WTC11 (cell line): ENCODE results near the gene PIGS. TPM values are rescaled to one million over a fixed set of nuclear protein-coding genes. Genes with fewer than 3 reads are reported as not detected.
A peak's percentile ranks its signal among the peaks of the same experiment; 100 is the strongest.

Experiments used
- AR ChIP-seq: fragments of 250-450 bp; sonication (Bioruptor Pico); IDR thresholded peaks from 2 replicates; pipeline ENCODE4 v1.9.0; 2021; ENCODE audit warnings: mild to moderate bottlenecking
- ARID4B ChIP-seq: sonication (generic); formaldehyde crosslinking; IDR thresholded peaks from 2 replicates; pipeline ENCODE4 v1.8.0; 2023; ENCODE audit warnings: missing genetic modification reagents, mild to moderate bottlenecking, borderline replicate concordance
- ATF1 ChIP-seq: sonication (generic); formaldehyde crosslinking; IDR thresholded peaks from 2 replicates; pipeline ENCODE4 v1.8.1; 2023; ENCODE audit warnings: mild to moderate bottlenecking, moderate library complexity, missing genetic modification reagents
- ATF2 ChIP-seq: sonication (generic); formaldehyde crosslinking; IDR thresholded peaks from 2 replicates; pipeline ENCODE4 v1.8.1; 2022; ENCODE audit warnings: low read depth, missing genetic modification reagents, borderline replicate concordance
- CBFB ChIP-seq: sonication (generic); formaldehyde crosslinking; IDR thresholded peaks from 2 replicates; pipeline ENCODE4 v1.8.1; 2022; ENCODE audit warnings: mild to moderate bottlenecking, low read depth, missing genetic modification reagents
- CREM ChIP-seq: sonication (generic); formaldehyde crosslinking; IDR thresholded peaks from 2 replicates; pipeline ENCODE4 v1.8.1; 2022; ENCODE audit warnings: mild to moderate bottlenecking, missing genetic modification reagents, moderate library complexity
- EMX1 ChIP-seq: fragments of 250-450 bp; sonication (Bioruptor Pico); IDR thresholded peaks from 2 replicates; pipeline ENCODE4 v1.8.0; 2021; ENCODE audit warnings: mild to moderate bottlenecking
- HMGA2 ChIP-seq: fragments of 250-450 bp; sonication (Bioruptor Pico); IDR thresholded peaks from 2 replicates; pipeline ENCODE4 v1.4.0; 2021; ENCODE audit warnings: mild to moderate bottlenecking, moderate library complexity
- KAT7 ChIP-seq: sonication (generic); formaldehyde crosslinking; IDR thresholded peaks from 2 replicates; pipeline ENCODE4 v1.8.1; 2023; ENCODE audit warnings: missing genetic modification reagents, mild to moderate bottlenecking, borderline replicate concordance
- MLX ChIP-seq: sonication (generic); formaldehyde crosslinking; IDR thresholded peaks from 2 replicates; pipeline ENCODE4 v1.8.1; 2023; ENCODE audit warnings: mild to moderate bottlenecking, missing genetic modification reagents, moderate library complexity
- NFATC4 ChIP-seq: fragments of 250-450 bp; sonication (Bioruptor Pico); IDR thresholded peaks from 2 replicates; pipeline ENCODE4 v1.9.0; 2021; ENCODE audit warnings: mild to moderate bottlenecking
- NFE2L1 ChIP-seq: sonication (generic); formaldehyde crosslinking; IDR thresholded peaks from 2 replicates; pipeline ENCODE4 v1.8.1; 2023; ENCODE audit warnings: missing genetic modification reagents
- PREB ChIP-seq: sonication (generic); formaldehyde crosslinking; IDR thresholded peaks from 2 replicates; pipeline ENCODE4 v1.8.1; 2022; ENCODE audit warnings: mild to moderate bottlenecking, missing genetic modification reagents, moderate library complexity, borderline replicate concordance
- PRRX2 ChIP-seq: fragments of 250-450 bp; sonication (Bioruptor Pico); IDR thresholded peaks from 2 replicates; pipeline ENCODE4 v1.8.0; 2021; ENCODE audit warnings: mild to moderate bottlenecking
- SOX15 ChIP-seq: fragments of 250-450 bp; sonication (Bioruptor Pico); IDR thresholded peaks from 2 replicates; pipeline ENCODE4 v1.9.0; 2021; ENCODE audit warnings: mild to moderate bottlenecking
- SP1 ChIP-seq: sonication (generic); formaldehyde crosslinking; conservative IDR thresholded peaks from 2 replicates; pipeline ENCODE4 v1.8.1; 2022; ENCODE audit warnings: missing genetic modification reagents
- TP53 ChIP-seq: sonication (generic); formaldehyde crosslinking; IDR thresholded peaks from 2 replicates; pipeline ENCODE4 v1.8.1; 2023; ENCODE audit warnings: mild to moderate bottlenecking, missing genetic modification reagents
- USF1 ChIP-seq: sonication (generic); formaldehyde crosslinking; IDR thresholded peaks from 2 replicates; pipeline ENCODE4 v1.8.0; 2022; ENCODE audit warnings: mild to moderate bottlenecking, missing genetic modification reagents
- ZNF138 ChIP-seq: sonication (generic); formaldehyde crosslinking; conservative IDR thresholded peaks from 2 replicates; pipeline ENCODE4 v1.8.1; 2022; ENCODE audit warnings: mild to moderate bottlenecking, moderate library complexity, missing genetic modification reagents
- ZNF219 ChIP-seq: sonication (generic); formaldehyde crosslinking; IDR thresholded peaks from 2 replicates; pipeline ENCODE4 v1.8.0; 2023; ENCODE audit warnings: missing genetic modification reagents, mild to moderate bottlenecking, borderline replicate concordance
- ZNF232 ChIP-seq: sonication (generic); formaldehyde crosslinking; IDR thresholded peaks from 2 replicates; pipeline ENCODE4 v1.8.0; 2022; ENCODE audit warnings: mild to moderate bottlenecking, missing genetic modification reagents
- ZNF281 ChIP-seq: sonication (generic); formaldehyde crosslinking; IDR thresholded peaks from 2 replicates; pipeline ENCODE4 v1.8.0; 2023; ENCODE audit warnings: mild to moderate bottlenecking, missing genetic modification reagents
- ZNF416 ChIP-seq: fragments of 250-450 bp; sonication (Bioruptor Pico); IDR thresholded peaks from 2 replicates; pipeline ENCODE4 v1.9.0; 2021; ENCODE audit warnings: mild to moderate bottlenecking, inconsistent platforms
- total RNA-seq: library from RNA; stranded (reverse); gene quantifications from 3 replicates; pipeline ENCODE4 v1.2.3, GENCODE V29; 2021

Gene PIGS
- total RNA-seq, 1 experiment from 2014 or later = 50.6 TPM

GRCh38 chr17:28570716-28571360 is 486 bp downstream of the PIGS start (continued):
- TF ChIP-seq ZNF232 (CRISPR knock-in tag) (no peak), NFE2L1 (CRISPR knock-in tag) (no peak), PREB (CRISPR knock-in tag) (no peak), HMGA2 (CRISPR knock-in tag) (no peak), EMX1 (CRISPR knock-in tag) (no peak), AR (CRISPR knock-in tag) (no peak), CBFB (CRISPR knock-in tag) (no peak), ATF1 (CRISPR knock-in tag) (no peak), CREM (CRISPR knock-in tag) (0 out of 2 replicates have a peak, but pooled peaks have one; percentile 31), USF1 (CRISPR knock-in tag) (peak; percentile 27; the same call in 1 of the 2 replicates), MLX (no peak), TP53 (CRISPR knock-in tag) (no peak), ZNF281 (CRISPR knock-in tag) (no peak), SP1 (CRISPR knock-in tag) (no peak), NFATC4 (CRISPR knock-in tag) (no peak), ZNF219 (0 out of 2 replicates have a peak, but pooled peaks have one; percentile 24), KAT7 (CRISPR knock-in tag) (no peak), ATF2 (no peak), ZNF416 (no peak), ZNF138 (CRISPR knock-in tag) (no peak), SOX15 (no peak), ARID4B (CRISPR knock-in tag) (peak; percentile 77; the same call in 1 of the 2 replicates), PRRX2 (CRISPR knock-in tag) (no peak)
